Hepatic stellate cell (primary cell): ENCODE data around the gene DMRT2.

Experiments
- DNase-seq: peaks from one replicate; pipeline ENCODE4 v3.0.0; 2011; ENCODE audit warnings: low spot score

Gene DMRT2

GRCh38 chr9:1050125-1050895, at the start of gene DMRT2:
TSS of gene DMRT2 (plus strand) at chr9:1050357. CDS start at chr9:1051614, 1,257 bp downstream.
- peak; percentile 45 for DNase-seq

GRCh38 chr9:1001838-1002237, 48.3 kb upstream of the DMRT2 start:
- DNase-seq, result no peak

GRCh38 chr9:1002678-1003077, 47.5 kb upstream of the DMRT2 start:
- no peak for DNase-seq

GRCh38 chr9:1005043-1005667, 45.0 kb upstream of the DMRT2 start:
- peak; percentile 52 for DNase-seq

GRCh38 chr9:1007312-1007711, 42.8 kb upstream of the DMRT2 start:
- DNase-seq, result no peak

- DNase-seq, result no peak
Observed at GRCh38 chr9:1008216-1008615, 41.9 kb upstream of the DMRT2 start.

- DNase-seq, result peak; percentile 60
Observed at GRCh38 chr9:1009101-1009707, 41.0 kb upstream of the DMRT2 start.

- no peak for DNase-seq
Observed at GRCh38 chr9:1013021-1013420, 37.1 kb upstream of the DMRT2 start.

GRCh38 chr9:1014225-1014624, 35.9 kb upstream of the DMRT2 start:
- no peak for DNase-seq

- DNase-seq, result no peak
Observed at GRCh38 chr9:1014640-1015039, 35.5 kb upstream of the DMRT2 start.

GRCh38 chr9:1018121-1018520, 32.0 kb upstream of the DMRT2 start:
- no peak for DNase-seq

GRCh38 chr9:1024112-1024511, 26.0 kb upstream of the DMRT2 start:
- no peak for DNase-seq

GRCh38 chr9:1025131-1025530, 25.0 kb upstream of the DMRT2 start:
- DNase-seq, result no peak

- no peak for DNase-seq
Observed at GRCh38 chr9:1026219-1026618, 23.9 kb upstream of the DMRT2 start.

- DNase-seq, result no peak
Observed at GRCh38 chr9:1028501-1029190, 21.5 kb upstream of the DMRT2 start.

GRCh38 chr9:1031951-1032601, 18.1 kb upstream of the DMRT2 start:
- DNase-seq, result no peak

GRCh38 chr9:1034271-1034670, 15.9 kb upstream of the DMRT2 start:
- DNase-seq, result no peak

- no peak for DNase-seq
Observed at GRCh38 chr9:1039589-1039988, 10.6 kb upstream of the DMRT2 start.

- no peak for DNase-seq
Observed at GRCh38 chr9:1042466-1042865, 7.7 kb upstream of the DMRT2 start.

- DNase-seq, result no peak
Observed at GRCh38 chr9:1044643-1045042, 5.5 kb upstream of the DMRT2 start.

GRCh38 chr9:1046639-1047572, 3.3 kb upstream of the DMRT2 start:
- DNase-seq, result no peak
